ENCODE results near the gene GALT. TPM values are rescaled to one million over a fixed set of nuclear protein-coding genes. Genes with fewer than 3 reads are reported as not detected.

GALT gene
- total RNA-seq, 3 donors from 2014 or later = 26.1 to 37.0 (median 36.7) TPM

DNA sequence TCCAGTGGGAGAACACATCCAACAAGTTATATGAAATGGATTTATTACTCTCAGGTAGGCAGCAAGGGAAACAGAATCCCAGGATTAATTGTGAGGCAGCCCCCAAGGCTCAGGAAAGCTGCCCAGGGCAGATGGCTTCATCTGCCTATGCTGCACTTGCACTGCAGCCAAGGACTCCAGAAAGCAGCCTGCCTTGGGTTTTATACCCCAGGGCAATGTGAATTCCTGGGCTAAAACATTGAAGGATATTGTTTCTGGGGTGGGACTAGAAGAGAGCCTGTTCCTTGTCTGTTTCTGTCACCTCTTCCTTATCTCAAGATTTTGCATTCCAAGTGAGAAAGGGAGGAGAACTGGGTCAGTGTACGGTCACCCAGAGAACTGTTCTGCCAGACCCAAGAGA, 24.8 kb downstream of the GALT start:
- no peaks in the 10 kb centered on the region for H3K36me3 ChIP-seq
- no peak overlapping the region for H3K4me3 ChIP-seq
- intact Hi-C loops (cut with DNase I; ENCODE audit: low total_unique reads) = no loop called here
- TF ChIP-seq POLR2AphosphoS5 (IDR thresholded peaks at IDR 0.05) (no peak), POLR2A (IDR thresholded peaks at IDR 0.05) (no peak)
- TF ChIP-seq, protein P1, sequence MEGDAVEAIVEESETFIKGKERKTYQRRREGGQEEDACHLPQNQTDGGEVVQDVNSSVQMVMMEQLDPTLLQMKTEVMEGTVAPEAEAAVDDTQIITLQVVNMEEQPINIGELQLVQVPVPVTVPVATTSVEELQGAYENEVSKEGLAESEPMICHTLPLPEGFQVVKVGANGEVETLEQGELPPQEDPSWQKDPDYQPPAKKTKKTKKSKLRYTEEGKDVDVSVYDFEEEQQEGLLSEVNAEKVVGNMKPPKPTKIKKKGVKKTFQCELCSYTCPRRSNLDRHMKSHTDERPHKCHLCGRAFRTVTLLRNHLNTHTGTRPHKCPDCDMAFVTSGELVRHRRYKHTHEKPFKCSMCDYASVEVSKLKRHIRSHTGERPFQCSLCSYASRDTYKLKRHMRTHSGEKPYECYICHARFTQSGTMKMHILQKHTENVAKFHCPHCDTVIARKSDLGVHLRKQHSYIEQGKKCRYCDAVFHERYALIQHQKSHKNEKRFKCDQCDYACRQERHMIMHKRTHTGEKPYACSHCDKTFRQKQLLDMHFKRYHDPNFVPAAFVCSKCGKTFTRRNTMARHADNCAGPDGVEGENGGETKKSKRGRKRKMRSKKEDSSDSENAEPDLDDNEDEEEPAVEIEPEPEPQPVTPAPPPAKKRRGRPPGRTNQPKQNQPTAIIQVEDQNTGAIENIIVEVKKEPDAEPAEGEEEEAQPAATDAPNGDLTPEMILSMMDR (IDR thresholded peaks at IDR 0.05) = no peak
- no peak overlapping the region for H3K27ac ChIP-seq
- peaks cover 0 to 2% of the 10 kb centered on the region in 2 donors for H3K9me3 ChIP-seq
- no peaks in the 10 kb centered on the region for H3K27me3 ChIP-seq
- no peaks in the 10 kb centered on the region for H3K4me1 ChIP-seq
- DNase-seq (ENCODE audit: low spot score in 2 of 2) = no peak

DNA sequence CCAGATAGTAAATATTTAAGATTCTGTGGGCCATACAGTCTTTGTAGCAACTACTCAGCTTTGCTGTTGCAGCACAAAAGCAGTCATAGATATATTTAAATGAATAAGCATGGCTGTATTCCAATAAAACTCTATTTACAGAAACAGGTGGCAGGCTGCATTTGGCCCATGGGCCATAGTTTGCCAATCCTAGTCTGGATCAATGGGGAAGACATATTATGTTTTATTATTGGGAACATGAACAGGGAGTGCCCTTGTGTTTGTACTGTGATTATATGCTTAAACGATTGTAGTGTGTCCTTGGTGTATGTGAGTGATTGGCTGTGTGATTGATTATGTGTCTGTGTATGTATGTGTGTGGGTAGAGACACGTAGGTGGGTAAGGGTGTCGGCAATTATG, 28.0 kb downstream of the GALT start:
- Histone ChIP-seq H3K9me3 (peaks cover 0 to 2% of the 10 kb centered on the region in 2 donors), H3K36me3 (no peaks in the 10 kb centered on the region), H3K27me3 (no peaks in the 10 kb centered on the region), H3K27ac (no peak overlapping the region), H3K4me3 (no peak overlapping the region), H3K4me1 (no peaks in the 10 kb centered on the region)
- TF ChIP-seq POLR2A (IDR thresholded peaks at IDR 0.05) (no peak), POLR2AphosphoS5 (IDR thresholded peaks at IDR 0.05) (no peak)
- TF ChIP-seq, protein P1 (IDR thresholded peaks at IDR 0.05) = no peak
- intact Hi-C loops (cut with DNase I; ENCODE audit: low total_unique reads) = no loop called here
- no peak for DNase-seq (ENCODE audit: low spot score in 2 of 2)

DNA sequence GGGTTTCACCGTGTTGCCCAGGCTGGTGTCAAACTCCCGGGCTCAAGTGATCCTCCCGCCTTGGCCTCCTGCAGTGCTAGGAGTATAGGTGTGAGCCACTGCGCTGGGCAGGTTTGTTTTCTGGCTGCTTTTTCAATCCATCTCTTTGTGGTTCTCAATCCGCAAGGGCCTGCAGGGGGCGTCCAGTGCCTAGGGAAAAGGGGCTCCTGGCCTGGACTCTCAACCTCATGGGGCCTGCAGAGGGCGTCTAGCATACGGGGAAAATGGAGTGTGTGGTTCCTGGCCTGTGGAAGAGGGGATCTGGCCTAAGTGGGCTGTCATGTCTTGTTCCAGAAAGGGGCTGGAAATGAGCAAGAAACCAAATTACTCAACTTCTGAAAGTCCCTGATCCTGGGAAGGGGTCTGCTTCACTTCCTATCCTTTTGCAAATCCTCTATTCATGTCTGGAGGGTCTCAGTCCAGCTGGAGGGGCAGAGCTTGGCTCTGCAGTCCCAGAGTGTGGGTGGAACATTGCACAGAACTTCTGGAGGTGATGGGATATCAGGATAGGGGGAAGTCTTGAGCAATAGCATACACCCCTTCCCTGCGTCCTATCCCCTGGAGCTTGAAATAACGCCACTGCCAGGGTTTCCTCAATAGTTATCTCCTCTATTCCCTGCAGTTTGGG, 28.7 kb downstream of the GALT start:
- no peak for DNase-seq (ENCODE audit: low spot score in 2 of 2)
- Histone ChIP-seq H3K4me3 (no peak overlapping the region), H3K9me3 (no peaks in the 10 kb centered on the region), H3K27me3 (no peaks in the 10 kb centered on the region), H3K4me1 (no peaks in the 10 kb centered on the region), H3K27ac (peak overlapping the region in 1 of 2 donors; percentile 75), H3K36me3 (no peaks in the 10 kb centered on the region)
- intact Hi-C loops (cut with DNase I; ENCODE audit: low total_unique reads) = no loop called here
- TF ChIP-seq POLR2AphosphoS5 (IDR thresholded peaks at IDR 0.05) (no peak), POLR2A (IDR thresholded peaks at IDR 0.05) (no peak)
- TF ChIP-seq, protein P1 (IDR thresholded peaks at IDR 0.05) = peak in 2 of 3 donors; percentile 29 to 47

DNA sequence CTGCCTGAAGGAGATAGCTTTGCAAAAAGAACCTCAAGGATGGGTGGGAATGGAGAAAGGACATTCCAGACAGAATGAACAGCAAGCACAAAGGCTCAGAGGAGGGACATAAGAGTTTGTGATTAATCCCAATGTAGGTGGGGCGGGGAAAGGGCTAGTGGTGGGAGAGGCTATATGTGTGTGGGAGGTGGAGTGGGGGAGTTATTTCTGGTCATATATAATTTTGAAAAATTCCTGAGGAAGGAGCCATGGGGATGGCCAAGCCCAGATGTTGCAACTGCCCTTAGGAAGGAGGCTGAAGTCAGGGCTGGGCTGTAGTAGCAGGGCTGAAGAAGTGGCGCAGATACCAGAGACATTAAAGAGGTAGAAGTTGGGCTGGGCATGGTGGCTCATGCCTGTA, 29.4 kb downstream of the GALT start:
- TF ChIP-seq, protein P1 (IDR thresholded peaks at IDR 0.05) = no peak
- no peak for TF ChIP-seq POLR2A (IDR thresholded peaks at IDR 0.05)
- TF ChIP-seq POLR2AphosphoS5 (IDR thresholded peaks at IDR 0.05) = no peak
- no peaks in the 10 kb centered on the region for H3K4me1 ChIP-seq
- intact Hi-C loops (cut with DNase I; ENCODE audit: low total_unique reads) = no loop called here
- no peaks in the 10 kb centered on the region for H3K36me3 ChIP-seq
- DNase-seq (ENCODE audit: low spot score in 2 of 2) = no peak
- no peaks in the 10 kb centered on the region for H3K27me3 ChIP-seq
- H3K27ac ChIP-seq = peak overlapping the region in 1 of 2 donors; percentile 75
- no peak overlapping the region for H3K4me3 ChIP-seq
- no peaks in the 10 kb centered on the region for H3K9me3 ChIP-seq

DNA sequence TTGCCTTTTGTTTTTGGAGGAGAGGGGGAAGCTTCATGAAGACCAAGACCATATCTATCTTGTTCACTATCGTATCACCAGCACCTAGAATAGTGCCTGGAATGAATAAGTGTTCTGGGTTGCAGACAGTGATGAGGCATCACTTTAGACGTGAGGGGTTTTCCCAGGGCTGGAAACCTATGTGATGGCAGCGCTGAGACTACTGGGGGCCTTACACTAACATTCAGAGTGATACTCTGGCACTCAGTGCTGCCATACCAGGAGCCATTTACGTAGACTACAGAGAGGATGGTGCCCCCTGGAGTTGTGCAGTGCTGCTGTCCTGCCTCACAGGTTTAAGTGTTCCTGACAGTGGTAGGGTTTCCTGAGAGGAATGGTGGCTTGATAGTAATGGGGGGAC, 37.7 kb downstream of the GALT start:
- H3K27ac ChIP-seq = no peak overlapping the region
- H3K4me1 ChIP-seq = no peaks in the 10 kb centered on the region
- H3K4me3 ChIP-seq = no peak overlapping the region
- no peaks in the 10 kb centered on the region for H3K27me3 ChIP-seq
- H3K9me3 ChIP-seq = no peaks in the 10 kb centered on the region
- no peak for DNase-seq (ENCODE audit: low spot score in 2 of 2)
- intact Hi-C loops (cut with DNase I; ENCODE audit: low total_unique reads) = no loop called here
- H3K36me3 ChIP-seq = no peaks in the 10 kb centered on the region
- TF ChIP-seq, protein P1 (IDR thresholded peaks at IDR 0.05) = no peak
- no peak for TF ChIP-seq POLR2A (IDR thresholded peaks at IDR 0.05)
- no peak for TF ChIP-seq POLR2AphosphoS5 (IDR thresholded peaks at IDR 0.05)

All from breast epithelium (tissue), 4 donors.